Keratinocyte (primary cell): ENCODE measurements around the gene TBC1D20. TPM values are rescaled to one million over a fixed set of nuclear protein-coding genes. Genes with fewer than 3 reads are reported as not detected.

ENCODE experiments used
- DNase-seq: peaks from one replicate; pipeline ENCODE4 v3.0.0-alpha.2; 2011; ENCODE audit warnings: low read depth, missing footprints, low spot score
- FAIRE-seq: peaks from 2 replicates; lab custom pipeline; 2011; peaks lifted over from hg19 to GRCh38; lab: Jason Lieb, UNC
- H2AFZ ChIP-seq: 2 replicates; pipeline ENCODE4 v1.6.0; 2012; ENCODE audit warnings: low read length, control low read depth, inconsistent platforms; ENCODE audit not compliant: control insufficient read depth
- H3K27ac ChIP-seq: 2 replicates; pipeline ENCODE4 v1.5.1; 2011; ENCODE audit warnings: low read length; ENCODE audit not compliant: control insufficient read depth, insufficient read depth
- H3K27me3 ChIP-seq: 3 replicates; pipeline ENCODE4 v1.6.0; 2011; ENCODE audit warnings: low read length; ENCODE audit not compliant: control insufficient read depth, insufficient read depth; ENCODE audit errors: extremely low read depth
- H3K36me3 ChIP-seq, 2 experiments: 2 replicates in 1 of 2; 3 replicates in 1 of 2; pipeline ENCODE4 v1.5.1; 2011; ENCODE audit warnings: low read length in 2 of 2, mild to moderate bottlenecking in 1 of 2; ENCODE audit not compliant: control insufficient read depth in 2 of 2, insufficient read depth in 2 of 2; ENCODE audit errors: extremely low read depth in 1 of 2
- H3K4me1 ChIP-seq: 3 replicates; pipeline ENCODE4 v1.5.1; 2011; ENCODE audit warnings: low read length; ENCODE audit not compliant: control insufficient read depth, insufficient read depth; ENCODE audit errors: extremely low read depth
- H3K4me2 ChIP-seq: 3 replicates; pipeline ENCODE4 v1.6.0; 2011; ENCODE audit warnings: low read depth, low read length; ENCODE audit not compliant: control insufficient read depth, insufficient read depth; ENCODE audit errors: extremely low read depth
- H3K4me3 ChIP-seq, 3 experiments: fragments of 200-600 bp in 1 of 3; sonication (generic) in 1 of 3; 2 replicates in 2 of 3; 3 replicates in 1 of 3; pipeline ENCODE4 v1.5.1; 2011 to 2016; ENCODE audit warnings: low read length in 3 of 3, mild to moderate bottlenecking in 3 of 3, control low read depth in 2 of 3, inconsistent platforms in 1 of 3, low read depth in 1 of 3, mixed read lengths in 1 of 3, mixed run types in 1 of 3, moderate library complexity in 1 of 3; ENCODE audit not compliant: control insufficient read depth in 2 of 3, insufficient read depth in 2 of 3; ENCODE audit errors: extremely low read depth in 1 of 3
- H3K79me2 ChIP-seq: 2 replicates; pipeline ENCODE4 v1.6.0; 2012; ENCODE audit warnings: low read length; ENCODE audit not compliant: control insufficient read depth, insufficient read depth
- H3K9ac ChIP-seq: 3 replicates; pipeline ENCODE4 v1.6.0; 2011; ENCODE audit warnings: low read length; ENCODE audit not compliant: control insufficient read depth, insufficient read depth; ENCODE audit errors: extremely low read depth
- H3K9me1 ChIP-seq: 3 replicates; pipeline ENCODE4 v1.6.0; 2011; ENCODE audit warnings: low read length; ENCODE audit not compliant: control insufficient read depth, insufficient read depth; ENCODE audit errors: extremely low read depth
- H3K9me3 ChIP-seq: 2 replicates; pipeline ENCODE4 v1.5.1; 2012; ENCODE audit warnings: low read depth, low read length; ENCODE audit not compliant: control insufficient read depth
- H4K20me1 ChIP-seq: 3 replicates; pipeline ENCODE4 v1.6.0; 2011; ENCODE audit warnings: low read length; ENCODE audit not compliant: control insufficient read depth, insufficient read depth; ENCODE audit errors: extremely low read depth
- EZH2 ChIP-seq: IDR thresholded peaks from one replicate; pipeline ENCODE4 v1.6.1; 2012; ENCODE audit warnings: inconsistent platforms, mild to moderate bottlenecking, low read length, moderate library complexity
- dilution Hi-C: fragments of 300-500 bp; cut with MboI; formaldehyde crosslinking; loops from one replicate; pipeline ENCODE4 v1.7.0; 2020; ENCODE audit warnings: low sequenced_read_pairs; ENCODE audit not compliant: extremely low pct_ligation_motif_present
- polyA plus RNA-seq, 5 experiments: library from polyadenylated mRNA; depleted of rRNA in 3 of 5; stranded (reverse) in 3 of 5; stranded (forward) in 1 of 5; unstranded in 1 of 5; fragments of >200 nt; gene quantifications; 1 replicate in 1 of 5; 2 replicates in 3 of 5; 3 replicates in 1 of 5; pipeline versions ENCODE4 v1.2.1 to v1.2.3, GENCODE V29; 2011 to 2012; ENCODE audit warnings: missing spikeins in 2 of 5, low read depth in 1 of 5, low replicate concordance in 1 of 5
- TF ChIP-seq, protein P1 (sequence below), 3 experiments: IDR thresholded peaks in 1 of 3; conservative IDR thresholded peaks in 1 of 3; optimal IDR thresholded peaks in 1 of 3; 2 replicates in 2 of 3; 3 replicates in 1 of 3; pipeline versions ENCODE3 to v1.5.1; 2011; ENCODE audit warnings: low read length in 3 of 3, mild to moderate bottlenecking in 3 of 3, moderate library complexity in 2 of 3, control low read depth in 1 of 3, inconsistent platforms in 1 of 3; ENCODE audit not compliant: insufficient read depth in 2 of 3; ENCODE audit errors: extremely low read depth in 1 of 3

TBC1D20 gene
- polyA plus RNA-seq, 1 donor (not counting 4 experiments of a cell fraction or from before 2014, with no cell fraction given): 24.5 TPM

DNA sequence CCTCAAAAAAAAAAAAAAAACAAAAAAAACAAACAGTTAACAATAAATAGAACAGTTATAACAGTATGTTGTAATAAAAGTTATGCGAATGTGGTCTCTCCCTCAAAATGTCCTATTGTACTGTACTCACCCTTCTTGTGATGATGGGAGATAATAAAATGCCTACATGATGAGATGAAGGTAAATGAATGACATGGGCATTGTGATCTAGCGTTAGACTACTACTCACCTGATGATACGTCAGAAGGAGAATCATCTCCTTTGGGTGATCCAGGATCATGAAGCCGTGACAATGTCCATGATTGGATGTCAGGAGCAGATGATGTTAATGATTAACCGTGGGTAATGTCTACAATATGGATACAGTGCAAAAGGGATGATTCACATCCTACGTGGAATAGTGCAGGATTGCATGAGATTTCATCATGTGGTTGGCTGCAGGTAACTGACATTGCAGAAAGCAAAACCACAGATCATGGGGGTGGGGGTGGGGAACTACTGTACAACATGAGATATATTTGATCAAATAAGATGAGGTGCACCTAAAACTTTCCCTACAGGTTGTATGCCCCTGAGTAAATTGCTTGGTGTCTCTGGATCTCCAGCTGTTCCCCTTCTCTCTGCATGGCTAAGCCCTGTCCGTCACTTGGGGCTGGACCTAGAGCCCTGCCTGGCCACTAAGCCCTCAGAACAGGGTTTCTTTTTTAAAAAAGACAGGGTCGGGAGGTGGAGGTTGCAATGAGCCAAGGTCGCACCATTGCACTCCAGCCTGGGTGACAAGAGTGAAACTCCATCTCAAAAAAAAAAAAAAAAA is 60.4 kb downstream of the TBC1D20 start:
- Histone ChIP-seq H3K9me1 (peaks cover 2% of the 10 kb centered on the region), H3K4me1 (peaks cover 33% of the 10 kb centered on the region), H3K36me3 (peaks cover 9 to 12% of the 10 kb centered on the region in 2 experiments), H3K79me2 (no peaks in the 10 kb centered on the region), H3K9me3 (no peaks in the 10 kb centered on the region), H2AFZ (no peak overlapping the region), H3K27me3 (no peaks in the 10 kb centered on the region), H3K4me2 (peak overlapping the region; percentile 53), H3K9ac (peak overlapping the region; percentile 60), H3K27ac (peak overlapping the region; percentile 92), H3K4me3 (no peak overlapping the region), H4K20me1 (no peaks in the 10 kb centered on the region)
- FAIRE-seq: peak; percentile 95
- peak; percentile 87 for DNase-seq
- TF ChIP-seq, protein P1, sequence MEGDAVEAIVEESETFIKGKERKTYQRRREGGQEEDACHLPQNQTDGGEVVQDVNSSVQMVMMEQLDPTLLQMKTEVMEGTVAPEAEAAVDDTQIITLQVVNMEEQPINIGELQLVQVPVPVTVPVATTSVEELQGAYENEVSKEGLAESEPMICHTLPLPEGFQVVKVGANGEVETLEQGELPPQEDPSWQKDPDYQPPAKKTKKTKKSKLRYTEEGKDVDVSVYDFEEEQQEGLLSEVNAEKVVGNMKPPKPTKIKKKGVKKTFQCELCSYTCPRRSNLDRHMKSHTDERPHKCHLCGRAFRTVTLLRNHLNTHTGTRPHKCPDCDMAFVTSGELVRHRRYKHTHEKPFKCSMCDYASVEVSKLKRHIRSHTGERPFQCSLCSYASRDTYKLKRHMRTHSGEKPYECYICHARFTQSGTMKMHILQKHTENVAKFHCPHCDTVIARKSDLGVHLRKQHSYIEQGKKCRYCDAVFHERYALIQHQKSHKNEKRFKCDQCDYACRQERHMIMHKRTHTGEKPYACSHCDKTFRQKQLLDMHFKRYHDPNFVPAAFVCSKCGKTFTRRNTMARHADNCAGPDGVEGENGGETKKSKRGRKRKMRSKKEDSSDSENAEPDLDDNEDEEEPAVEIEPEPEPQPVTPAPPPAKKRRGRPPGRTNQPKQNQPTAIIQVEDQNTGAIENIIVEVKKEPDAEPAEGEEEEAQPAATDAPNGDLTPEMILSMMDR (optimal IDR thresholded peaks at IDR 0.05 in 1 of 3, IDR thresholded peaks at IDR 0.05 in 1 of 3, conservative IDR thresholded peaks at IDR 0.05 in 1 of 3; ENCODE audit: extremely low read depth in 1 of 3, insufficient read depth in 2 of 3, low read length in 3 of 3): no peak
- no peak for TF ChIP-seq EZH2
- dilution Hi-C loops: no loop called here

DNA sequence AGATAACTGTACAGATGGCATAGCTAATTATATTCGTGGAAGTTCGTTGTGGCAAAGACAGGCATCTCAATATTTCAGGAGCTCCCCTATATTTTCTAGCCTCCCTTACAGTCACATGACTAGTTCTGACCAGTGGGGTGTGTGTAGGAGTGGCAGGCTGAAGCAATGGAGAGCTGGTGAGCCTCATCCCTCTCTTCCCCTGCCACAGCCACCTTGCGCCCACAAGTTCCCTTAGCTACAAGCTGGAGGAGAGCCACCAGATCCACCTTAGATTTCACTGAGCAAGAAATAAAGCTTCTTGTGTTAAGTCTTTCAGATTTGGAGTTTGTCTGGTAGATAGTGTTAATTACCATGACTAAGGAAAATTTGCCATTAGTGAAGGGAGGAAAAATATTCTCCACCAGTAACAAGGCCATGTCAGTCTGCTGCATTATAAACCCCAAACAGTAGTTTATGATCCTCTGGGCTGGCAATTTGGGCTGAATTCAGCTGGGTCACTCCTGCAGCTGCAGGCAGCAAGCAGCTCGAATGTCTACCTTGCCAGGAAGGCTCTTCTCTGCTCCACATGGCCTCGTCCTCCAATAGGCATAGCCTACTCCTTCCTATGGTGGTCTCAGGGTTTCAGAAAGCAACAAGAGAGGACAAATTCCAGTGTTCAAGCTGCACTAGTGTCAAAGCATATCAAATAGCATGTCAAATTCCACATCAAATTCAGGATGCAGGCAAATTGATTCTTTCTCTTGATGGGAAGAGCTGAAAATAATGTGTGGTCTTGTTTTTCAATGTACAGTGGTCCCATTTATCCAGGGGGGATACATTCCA is 61.7 kb downstream of the TBC1D20 start:
- Histone ChIP-seq H3K36me3 (peaks cover 17 to 24% of the 10 kb centered on the region in 2 experiments), H3K9ac (peak overlapping the region; percentile 10), H3K9me3 (no peaks in the 10 kb centered on the region), H3K4me3 (no peak overlapping the region), H2AFZ (peak overlapping the region; percentile 1), H3K9me1 (no peaks in the 10 kb centered on the region), H4K20me1 (no peaks in the 10 kb centered on the region), H3K27me3 (no peaks in the 10 kb centered on the region), H3K27ac (peak overlapping the region; percentile 92), H3K79me2 (no peaks in the 10 kb centered on the region), H3K4me1 (peaks cover 28% of the 10 kb centered on the region), H3K4me2 (no peak overlapping the region)
- DNase-seq (no peak), FAIRE-seq (peak; percentile 84)
- TF ChIP-seq EZH2: no peak
- TF ChIP-seq, protein P1 (optimal IDR thresholded peaks at IDR 0.05 in 1 of 3, IDR thresholded peaks at IDR 0.05 in 1 of 3, conservative IDR thresholded peaks at IDR 0.05 in 1 of 3; ENCODE audit: extremely low read depth in 1 of 3, insufficient read depth in 2 of 3, low read length in 3 of 3): no peak
- dilution Hi-C loops: no loop called here
